Prostate gland (tissue), 1 donor: Measurements from ENCODE around the gene RABEP2.
A peak's percentile ranks its signal among the peaks of the same experiment; 100 is the strongest.

ENCODE experiments used
- POLR2A ChIP-seq: fragments of 450-650 bp; IDR thresholded peaks from one replicate; pipeline ENCODE4 v1.6.1; 2016; ENCODE audit warnings: antibody characterized with exemption, mild to moderate bottlenecking
- POLR2AphosphoS5 ChIP-seq: sonication (generic); formaldehyde crosslinking; IDR thresholded peaks from one replicate; pipeline ENCODE4 v1.6.1; 2017; ENCODE audit warnings: antibody characterized with exemption

DNA sequence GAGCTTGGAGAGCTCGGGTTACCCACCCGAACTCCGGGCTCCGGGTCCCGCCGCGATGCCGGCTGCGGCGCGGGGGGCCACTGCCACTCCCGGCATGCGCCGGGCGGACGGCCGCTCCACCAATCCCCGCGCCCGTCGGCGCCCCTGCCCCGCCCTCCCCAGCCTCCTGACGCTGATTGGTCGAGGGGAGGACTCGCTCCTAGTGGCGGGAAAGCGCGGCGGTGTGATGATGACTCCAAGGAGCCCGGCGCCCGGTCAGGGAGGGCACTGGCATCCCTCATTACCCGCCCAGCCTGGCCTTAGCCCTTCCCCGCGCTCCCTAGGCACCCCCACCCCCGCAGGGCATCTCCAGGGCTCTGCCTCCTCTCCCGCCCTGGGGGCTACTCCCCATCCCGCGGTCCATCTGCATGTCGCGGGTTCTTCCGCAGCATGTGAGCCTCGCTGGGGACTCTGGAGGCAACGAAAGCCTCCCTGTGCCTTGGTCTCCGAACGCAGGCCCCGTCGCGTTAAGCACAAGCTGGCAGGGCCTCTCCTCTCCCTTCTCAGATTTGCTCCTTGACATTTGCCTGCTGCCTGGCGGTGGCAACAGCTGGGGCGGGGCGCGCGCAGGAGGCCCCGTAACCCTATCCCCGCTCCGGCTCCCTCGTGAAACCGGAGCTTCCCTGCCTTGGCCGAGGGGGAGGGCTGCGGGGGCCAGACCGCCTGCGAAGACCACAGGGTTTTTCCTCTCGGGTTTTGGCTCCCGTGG, 45.0 kb downstream of the RABEP2 start:
- TF ChIP-seq POLR2AphosphoS5 (peak; percentile 14), POLR2A (no peak)
